Aorta (tissue), 5 donors: Measurements from ENCODE around the gene RBM4B. TPM values are rescaled to one million over a fixed set of nuclear protein-coding genes. Genes with fewer than 3 reads are reported as not detected.
"Not testable (repeated sequence)": the region's sequence is repeated elsewhere in the genome, so short reads cannot be mapped to it uniquely, and the experiment has no call there.

Experiments
- ATAC-seq: fragments of 200-7000 bp; cut with Tn5 transposase; one replicate; pipeline ENCODE4 v1.9.1; 2022; ENCODE audit warnings: moderate library complexity; ENCODE audit not compliant: low FRiP score
- DNase-seq, 2 donors: peaks; one replicate each; pipeline ENCODE4 v3.0.0-alpha.2; 2020
- H3K27ac ChIP-seq, 2 donors: one replicate each; pipeline ENCODE4 v1.5.1; 2013; ENCODE audit warnings: low read length in 2 of 2, mild to moderate bottlenecking in 2 of 2, moderate library complexity in 2 of 2, control low read depth in 1 of 2, inconsistent platforms in 1 of 2, low read depth in 1 of 2
- H3K27me3 ChIP-seq, 2 donors: one replicate each; pipeline ENCODE4 v1.6.1; 2013; ENCODE audit warnings: control low read depth in 1 of 2, low read length in 1 of 2, mild to moderate bottlenecking in 1 of 2, moderate library complexity in 1 of 2; ENCODE audit not compliant: insufficient read depth in 2 of 2, control insufficient read depth in 1 of 2
- H3K36me3 ChIP-seq, 2 donors: one replicate each; pipeline ENCODE4 v1.6.1; 2013; ENCODE audit warnings: control low read depth in 1 of 2, low read length in 1 of 2, mild to moderate bottlenecking in 1 of 2; ENCODE audit not compliant: insufficient read depth in 2 of 2, control insufficient read depth in 1 of 2
- H3K4me1 ChIP-seq, 2 donors: one replicate each; pipeline ENCODE4 v1.6.1; 2013; ENCODE audit warnings: low read length in 2 of 2, control low read depth in 1 of 2, mild to moderate bottlenecking in 1 of 2, moderate library complexity in 1 of 2; ENCODE audit not compliant: insufficient read depth in 2 of 2, control insufficient read depth in 1 of 2
- H3K4me3 ChIP-seq, 2 donors: one replicate each; pipeline ENCODE4 v1.5.1; 2013; ENCODE audit warnings: low read length in 2 of 2, control low read depth in 1 of 2, mild to moderate bottlenecking in 1 of 2
- H3K9me3 ChIP-seq: one replicate; pipeline ENCODE4 v1.6.1; 2013; ENCODE audit warnings: mild to moderate bottlenecking, low read length; ENCODE audit not compliant: control insufficient read depth
- WGBS, 2 donors: extraction: QIAGEN DNeasy Blood & Tissue Kit; methylation state at CpG; one replicate each; pipeline ENCODE4 v1.1.7; 2013; 5-methylcytosine and 5-hydroxymethylcytosine counted together
- intact Hi-C, 2 donors: fragments of 100-400 bp; cut with DNase I; formaldehyde crosslinking; loops; one replicate each; pipeline versions ENCODE4 v1.14.2 to v1.15.0; 2022
- long read RNA-seq, 2 donors: library from polyadenylated mRNA; unstranded; transcript quantifications; one replicate each; pipeline ENCODE4 v2.0.0, GENCODE V29; 2020 to 2021
- polyA plus RNA-seq, 2 donors: library from polyadenylated mRNA; stranded (reverse); fragments of 200-250 nt; gene quantifications; one replicate each; pipeline ENCODE4 v1.2.3, GENCODE V29; 2013
- total RNA-seq, 2 donors: library from RNA; stranded (reverse); fragmentation: NEBNext Ultra II Directional; extraction: Animal tissue kit (Norgen Biotek cat#: 25700); gene quantifications; one replicate each; pipeline ENCODE4 v1.2.1, GENCODE V29; 2021
- donor health status: healthy with polysubstance abuse.
- donor health status: Bipolar disorder and iron deficiency.
- donor health status: DM: no; HTN: no; CAD: no.
- donor health status: DM: no; HTN: no; CAD: no.
- donor health status: DM: yes; HTN: yes; CAD: no.

Gene RBM4B, protein sequence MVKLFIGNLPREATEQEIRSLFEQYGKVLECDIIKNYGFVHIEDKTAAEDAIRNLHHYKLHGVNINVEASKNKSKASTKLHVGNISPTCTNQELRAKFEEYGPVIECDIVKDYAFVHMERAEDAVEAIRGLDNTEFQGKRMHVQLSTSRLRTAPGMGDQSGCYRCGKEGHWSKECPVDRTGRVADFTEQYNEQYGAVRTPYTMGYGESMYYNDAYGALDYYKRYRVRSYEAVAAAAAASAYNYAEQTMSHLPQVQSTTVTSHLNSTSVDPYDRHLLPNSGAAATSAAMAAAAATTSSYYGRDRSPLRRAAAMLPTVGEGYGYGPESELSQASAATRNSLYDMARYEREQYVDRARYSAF
- total RNA-seq: 10 to 100 TPM in 1 of 2 donors, 1 to 10 TPM in 1; 9.2 to 16.5 TPM
- 10 to 100 TPM in 1 of 2 donors, 1 to 10 TPM in 1; 7.3 to 12.3 TPM for polyA plus RNA-seq
- long read RNA-seq, donor 1, transcript RBM4B-206 (2 exons, 1,646 nt): minor isoform, 8 of 73 reads
- long read RNA-seq, donor 1, transcript RBM4B-201 (4 exons, 1,840 nt): major isoform, 38 of 73 reads
- long read RNA-seq, donor 1, partial matches to known transcripts: 9 of 73 reads
- long read RNA-seq, donor 1, other reads (novel, unspliced or antisense): 17 of 73 reads
- long read RNA-seq, donor 2, partial matches to known transcripts: 4 of 23 reads
- long read RNA-seq, donor 2, other reads (novel, unspliced or antisense): 15 of 23 reads

- Histone ChIP-seq H3K27ac (peak within 1 kb of the TSS; percentile 78 to 95), H3K4me1 (no peaks in the 10 kb centered on the region), H3K4me3 (peak within 1 kb of the TSS; percentile 61 to 63), H3K36me3 (no peaks in the 10 kb centered on the region), H3K27me3 (no peaks in the 10 kb centered on the region), H3K9me3 (no peaks in the 10 kb centered on the region)
- ATAC-seq: peak; percentile 99
- WGBS, 2 donors: 0% methylated on average over 61 of the region's 61 CpGs
- DNase-seq: peak; percentile 98 to 99
- intact Hi-C loops: loop anchor here (1.0 to 5.0 kb wide), 2 partner anchors 40 to 98 kb away; partner anchors contain the start of gene RBM4 (in 1 of the 2)
Observed at GRCh38 chr11:66677599-66678375, at the start of gene RBM4B. RBM4B (minus strand) TSS chr11:66677887; CDS start chr11:66677079, 808 bp downstream.

DNA sequence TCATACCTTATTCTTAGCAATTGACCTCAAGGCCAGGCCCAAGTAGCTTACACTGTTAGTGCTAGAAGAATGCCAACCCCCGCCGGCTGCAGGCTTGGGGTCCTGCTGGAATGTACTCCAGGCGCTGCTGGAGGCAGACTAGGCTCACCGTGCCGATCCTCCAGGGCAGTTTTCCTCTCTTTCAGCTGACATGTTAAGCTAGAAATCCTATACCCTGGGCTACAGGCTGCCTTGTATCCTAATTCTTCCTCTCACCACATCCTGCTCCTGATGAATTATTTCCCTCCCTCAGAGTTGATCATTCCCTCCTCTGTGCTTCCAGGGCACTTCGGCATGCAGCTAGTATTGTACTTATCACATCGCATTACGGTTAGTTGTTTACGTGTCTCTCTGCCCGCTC lies 48.0 kb upstream of the RBM4B start:
- WGBS, 2 donors: 85 to 89% methylated on average over 10 of the region's 10 CpGs
- no peak for DNase-seq

GRCh38 chr11:66725114-66725513 lies 47.4 kb upstream of the RBM4B start:
- no peaks in the 10 kb centered on the region for H3K9me3 ChIP-seq
- no peak for DNase-seq
- no peak overlapping the region for H3K4me3 ChIP-seq
- H3K27me3 ChIP-seq: no peaks in the 10 kb centered on the region
- no peak overlapping the region for H3K27ac ChIP-seq
- intact Hi-C loops: no loop called here
- WGBS, 2 donors: 98 to 100% methylated on average over 1 of the region's 1 CpG
- ATAC-seq: no peak
- no peaks in the 10 kb centered on the region for H3K4me1 ChIP-seq
- no peaks in the 10 kb centered on the region for H3K36me3 ChIP-seq

More for the DNA sequence above, 48.0 kb upstream of the RBM4B start:
- Histone ChIP-seq H3K4me3 (no peak overlapping the region), H3K27me3 (no peaks in the 10 kb centered on the region), H3K27ac (no peak overlapping the region), H3K4me1 (no peaks in the 10 kb centered on the region), H3K36me3 (no peaks in the 10 kb centered on the region), H3K9me3 (no peaks in the 10 kb centered on the region)
- no peak for ATAC-seq
- intact Hi-C loops: no loop called here

GRCh38 chr11:66724167-66724566 lies 46.5 kb upstream of the RBM4B start:
- H3K4me3 ChIP-seq, DNase-seq, intact Hi-C loops, H3K4me1 ChIP-seq, H3K36me3 ChIP-seq, ATAC-seq, H3K9me3 ChIP-seq, H3K27me3 ChIP-seq, H3K27ac ChIP-seq: not testable (repeated sequence)
- 93 to 94% methylated on average over 5 of the region's 5 CpGs for WGBS, 2 donors

DNA sequence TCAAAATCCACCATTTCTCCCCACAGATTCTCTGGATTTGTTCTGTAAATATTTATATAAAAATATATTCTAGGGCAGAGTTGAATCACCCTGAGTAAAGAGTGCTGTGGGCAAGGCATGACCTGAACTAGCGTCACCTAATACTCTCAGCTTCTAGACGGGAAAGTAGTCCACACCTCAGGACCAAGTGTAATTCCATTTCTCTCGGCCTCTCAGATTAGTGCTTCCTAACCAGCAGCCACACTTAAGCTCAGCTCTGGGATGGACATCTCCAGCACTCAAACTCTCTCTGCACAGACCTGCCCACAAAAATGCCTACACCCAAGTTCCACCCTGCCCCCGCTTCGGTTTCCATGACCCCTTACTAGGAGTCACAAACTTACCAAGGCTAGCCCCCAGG lies 46.0 kb upstream of the RBM4B start:
- Histone ChIP-seq H3K4me1 (no peaks in the 10 kb centered on the region), H3K4me3 (no peak overlapping the region), H3K9me3 (no peaks in the 10 kb centered on the region), H3K27ac (no peak overlapping the region), H3K36me3 (no peaks in the 10 kb centered on the region), H3K27me3 (no peaks in the 10 kb centered on the region)
- ATAC-seq: no peak
- intact Hi-C loops: no loop called here
- no peak for DNase-seq
- 94 to 95% methylated on average over 5 of the region's 5 CpGs for WGBS, 2 donors

DNA sequence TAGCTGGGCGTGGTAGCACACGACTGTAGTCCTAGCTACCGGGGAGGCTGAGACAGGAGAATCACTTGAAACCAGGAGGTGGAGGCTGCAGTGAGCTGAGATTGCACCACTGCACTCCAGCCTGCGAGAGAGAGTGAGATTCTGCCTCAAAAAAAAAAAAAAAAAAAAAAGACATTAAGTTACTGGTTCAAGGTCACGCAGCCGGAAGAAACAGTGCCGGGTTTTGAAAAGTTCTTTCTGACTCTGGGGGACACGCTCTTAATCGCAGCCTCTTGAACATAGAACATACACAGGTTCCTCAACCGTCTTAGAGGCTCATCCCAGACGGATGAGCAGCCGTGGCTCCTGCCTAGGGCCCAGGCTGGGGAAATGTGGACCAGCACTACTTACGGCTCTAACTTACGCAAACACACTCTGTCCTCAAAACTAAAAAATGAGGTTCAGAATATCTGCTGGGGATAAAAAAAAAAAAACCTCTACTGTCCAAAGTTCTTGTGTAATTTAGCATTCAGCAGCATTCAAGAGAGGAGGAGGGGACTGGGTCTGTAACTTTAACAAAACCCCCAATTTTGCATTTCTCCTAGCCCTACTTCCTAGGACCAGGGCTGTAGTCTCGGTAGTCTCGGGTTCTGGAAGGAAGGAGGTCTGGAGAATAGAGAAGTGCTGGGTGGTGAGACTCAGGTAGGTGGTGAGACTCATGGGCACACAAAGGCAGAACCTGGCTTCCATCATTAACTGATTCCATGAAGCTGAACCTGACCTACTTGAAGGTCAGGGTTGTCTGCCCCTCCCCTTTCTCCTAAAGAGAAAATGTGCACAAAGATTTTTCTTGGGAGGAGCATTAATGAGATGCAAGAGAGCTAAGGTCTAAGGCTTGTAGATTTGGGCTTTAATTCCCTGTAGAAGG lies 45.3 kb upstream of the RBM4B start:
- Histone ChIP-seq H3K36me3 (no peaks in the 10 kb centered on the region), H3K4me1 (no peaks in the 10 kb centered on the region), H3K4me3 (no peak overlapping the region), H3K9me3 (no peaks in the 10 kb centered on the region), H3K27ac (no peak overlapping the region), H3K27me3 (no peaks in the 10 kb centered on the region)
- ATAC-seq (no peak), DNase-seq (no peak)
- intact Hi-C loops: no loop called here
- 95 to 96% methylated on average over 16 of the region's 16 CpGs for WGBS, 2 donors

- no peaks in the 10 kb centered on the region for H3K36me3 ChIP-seq
- H3K27me3 ChIP-seq: no peaks in the 10 kb centered on the region
- ATAC-seq (no peak), DNase-seq (no peak)
- H3K4me1 ChIP-seq: no peaks in the 10 kb centered on the region
- H3K4me3 ChIP-seq: no peak overlapping the region
- 96 to 97% methylated on average over 9 of the region's 9 CpGs for WGBS, 2 donors
- intact Hi-C loops: no loop called here
- no peak overlapping the region for H3K27ac ChIP-seq
- H3K9me3 ChIP-seq: no peaks in the 10 kb centered on the region
Observed at GRCh38 chr11:66721939-66722338, 44.3 kb upstream of the RBM4B start.
